GM18867 (cell line): ENCODE results near the gene CLIC5.

Experiments used
- ATAC-seq: cut with Tn5 transposase; IDR thresholded peaks from one replicate; pipeline ENCODE4 v1.9.1; 2021; ENCODE audit warnings: mild to moderate bottlenecking, moderate library complexity; ENCODE audit not compliant: unreplicated experiment

Gene CLIC5

GRCh38 chr6:45966340-45966739, 49.3 kb downstream of the CLIC5 start:
- ATAC-seq: no peak

GRCh38 chr6:45965792-45966191, 49.9 kb downstream of the CLIC5 start:
- ATAC-seq: no peak

GRCh38 chr6:45965007-45965406, 50.7 kb downstream of the CLIC5 start:
- ATAC-seq: no peak

- ATAC-seq: no peak
These were observed 51.4 kb downstream of the CLIC5 start for GRCh38 chr6:45964300-45964699.

GRCh38 chr6:45963896-45964295, 51.8 kb downstream of the CLIC5 start:
- no peak for ATAC-seq

GRCh38 chr6:45961125-45961524, 54.5 kb downstream of the CLIC5 start:
- ATAC-seq: no peak

GRCh38 chr6:45959534-45960145, 56.0 kb downstream of the CLIC5 start:
- no peak for ATAC-seq

GRCh38 chr6:45956663-45957062, 59.0 kb downstream of the CLIC5 start:
- no peak for ATAC-seq

- ATAC-seq: no peak
These were observed 59.5 kb downstream of the CLIC5 start for GRCh38 chr6:45956176-45956575.

GRCh38 chr6:45955597-45955996, 60.1 kb downstream of the CLIC5 start:
- no peak for ATAC-seq

- ATAC-seq: no peak
These were observed 63.1 kb downstream of the CLIC5 start for GRCh38 chr6:45952546-45952945.

- no peak for ATAC-seq
These were observed 63.5 kb downstream of the CLIC5 start for GRCh38 chr6:45952168-45952529.

GRCh38 chr6:45951321-45952167, 64.1 kb downstream of the CLIC5 start:
- no peak for ATAC-seq

GRCh38 chr6:45949256-45949655, 66.4 kb downstream of the CLIC5 start:
- ATAC-seq: no peak

GRCh38 chr6:45947807-45948206, 67.9 kb downstream of the CLIC5 start:
- no peak for ATAC-seq

GRCh38 chr6:45946887-45947286, 68.8 kb downstream of the CLIC5 start:
- ATAC-seq: no peak

- no peak for ATAC-seq
These were observed 69.3 kb downstream of the CLIC5 start for GRCh38 chr6:45946352-45946751.

GRCh38 chr6:45942953-45943352, 72.7 kb downstream of the CLIC5 start:
- no peak for ATAC-seq

- ATAC-seq: no peak
These were observed 81.8 kb downstream of the CLIC5 start for GRCh38 chr6:45933855-45934254.

GRCh38 chr6:45931232-45931631, 84.4 kb downstream of the CLIC5 start:
- ATAC-seq: no peak

GRCh38 chr6:45930420-45931040, 85.1 kb downstream of the CLIC5 start:
- peak; percentile 51 for ATAC-seq
